Measurements from ENCODE around the gene CDC37L1.

GRCh38 chr9:4734150-4734549, 54.8 kb downstream of the CDC37L1 start:
- TF ChIP-seq EP300 (IDR thresholded peaks at IDR 0.05; ENCODE audit: low read depth) (no peak), CTCF (IDR thresholded peaks at IDR 0.05) (no peak)

Measured in transverse colon (tissue), 3 donors.